NT2/D1 (cell line): Measurements from ENCODE around the gene LYPLA2.
"Not testable (repeated sequence)": the region's sequence is repeated elsewhere in the genome, so short reads cannot be mapped to it uniquely, and the experiment has no call there.

ENCODE experiments used
- DNase-seq: peaks from one replicate; pipeline ENCODE4 v3.0.0-alpha.2; 2011; ENCODE audit warnings: low read depth, low spot score
- H3K27me3 ChIP-seq: 2 replicates; pipeline ENCODE4 v1.6.0; 2011; ENCODE audit warnings: mild to moderate bottlenecking; ENCODE audit not compliant: insufficient read length, insufficient read depth
- H3K36me3 ChIP-seq: 2 replicates; pipeline ENCODE4 v1.6.1; 2011; ENCODE audit warnings: mild to moderate bottlenecking, low read length, mixed read lengths; ENCODE audit not compliant: insufficient read depth, insufficient read length
- H3K4me1 ChIP-seq: 2 replicates; pipeline ENCODE4 v1.5.1; 2011; ENCODE audit not compliant: insufficient read depth, insufficient read length
- H3K4me3 ChIP-seq: 2 replicates; pipeline ENCODE4 v1.5.1; 2011; ENCODE audit warnings: low read depth; ENCODE audit not compliant: insufficient read length
- H3K9ac ChIP-seq: 2 replicates; pipeline ENCODE4 v1.6.0; 2011; ENCODE audit warnings: low read depth; ENCODE audit not compliant: insufficient read length
- H3K9me3 ChIP-seq: 2 replicates; pipeline ENCODE4 v1.5.1; 2011; ENCODE audit warnings: mild to moderate bottlenecking, low read length; ENCODE audit not compliant: insufficient read depth
- SUZ12 ChIP-seq: IDR thresholded peaks from 2 replicates; pipeline ENCODE4 v1.6.1; 2011; ENCODE audit not compliant: insufficient read length, insufficient read depth; ENCODE audit errors: extremely low read depth
- YY1 ChIP-seq: IDR thresholded peaks from 2 replicates; pipeline ENCODE4 v1.6.1; 2011; ENCODE audit not compliant: insufficient read length, insufficient read depth
- ZNF274 ChIP-seq: IDR thresholded peaks from 2 replicates; pipeline ENCODE4 v1.6.1; 2011; ENCODE audit warnings: mild to moderate bottlenecking, low read depth, low read length

LYPLA2 gene

GRCh38 chr1:23825762-23826522 lies 35.0 kb downstream of the LYPLA2 start:
- no peak for DNase-seq
- H3K27me3 ChIP-seq: no peaks in the 10 kb centered on the region
- TF ChIP-seq SUZ12 (no peak), ZNF274 (no peak), YY1 (no peak)
- H3K9me3 ChIP-seq: no peaks in the 10 kb centered on the region
- no peaks in the 10 kb centered on the region for H3K36me3 ChIP-seq
- peaks cover 2% of the 10 kb centered on the region for H3K4me1 ChIP-seq
- peak overlapping the region; percentile 97 for H3K4me3 ChIP-seq
- peak overlapping the region; percentile 32 for H3K9ac ChIP-seq

DNA sequence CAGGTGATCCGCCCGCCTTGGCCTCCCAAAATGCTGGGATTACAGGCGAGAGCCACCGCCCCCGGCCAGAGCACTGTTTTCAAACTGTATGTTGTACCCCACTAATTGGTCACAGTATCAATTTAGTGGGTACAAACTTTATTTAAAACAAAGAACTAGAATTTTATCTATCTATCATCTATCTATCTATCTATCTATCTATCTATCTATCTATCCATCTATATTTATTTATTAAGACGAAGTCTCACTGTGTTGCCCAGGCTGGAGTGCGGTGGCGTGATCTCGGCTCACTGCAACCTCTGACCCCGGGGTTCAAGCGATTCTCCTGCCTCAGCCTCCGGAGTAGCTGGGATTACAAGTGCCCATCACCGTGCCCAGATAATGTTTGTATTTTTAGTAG lies 35.6 kb downstream of the LYPLA2 start:
- not testable (repeated sequence) for H3K36me3 ChIP-seq, H3K9ac ChIP-seq, H3K4me3 ChIP-seq, H3K9me3 ChIP-seq, DNase-seq, H3K27me3 ChIP-seq, H3K4me1 ChIP-seq

- no peak overlapping the region for H3K4me3 ChIP-seq
- H3K36me3 ChIP-seq: no peaks in the 10 kb centered on the region
- H3K27me3 ChIP-seq: no peaks in the 10 kb centered on the region
- H3K9ac ChIP-seq: no peak overlapping the region
- no peak for TF ChIP-seq SUZ12
- TF ChIP-seq YY1: no peak
- no peak for TF ChIP-seq ZNF274
- H3K9me3 ChIP-seq: no peaks in the 10 kb centered on the region
- peaks cover 2% of the 10 kb centered on the region for H3K4me1 ChIP-seq
- no peak for DNase-seq
Measured at GRCh38 chr1:23827717-23828116, 36.8 kb downstream of the LYPLA2 start.

DNA sequence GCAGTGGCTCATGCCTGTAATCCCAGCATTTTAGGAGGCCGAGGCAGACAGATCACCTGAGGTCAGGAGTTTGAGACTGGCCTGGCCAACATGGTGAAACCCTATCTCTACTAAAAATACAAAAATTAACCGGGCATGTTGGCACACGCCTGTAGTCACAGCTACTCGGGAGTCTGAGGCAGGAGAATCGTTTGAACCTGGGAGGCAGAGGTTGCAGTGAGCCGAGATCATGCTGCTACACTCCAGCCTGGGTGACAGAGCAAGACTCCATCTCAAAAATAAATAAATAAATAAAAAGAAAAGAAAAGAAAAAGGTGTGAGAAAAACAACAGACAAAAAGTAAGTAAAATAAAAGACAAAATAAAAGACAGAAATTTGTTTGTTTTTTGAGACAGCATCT lies 43.2 kb downstream of the LYPLA2 start:
- not testable (repeated sequence) for H3K9ac ChIP-seq, H3K36me3 ChIP-seq, H3K4me3 ChIP-seq, DNase-seq, H3K4me1 ChIP-seq, H3K9me3 ChIP-seq
- peaks cover 23% of the 10 kb centered on the region for H3K27me3 ChIP-seq

DNA sequence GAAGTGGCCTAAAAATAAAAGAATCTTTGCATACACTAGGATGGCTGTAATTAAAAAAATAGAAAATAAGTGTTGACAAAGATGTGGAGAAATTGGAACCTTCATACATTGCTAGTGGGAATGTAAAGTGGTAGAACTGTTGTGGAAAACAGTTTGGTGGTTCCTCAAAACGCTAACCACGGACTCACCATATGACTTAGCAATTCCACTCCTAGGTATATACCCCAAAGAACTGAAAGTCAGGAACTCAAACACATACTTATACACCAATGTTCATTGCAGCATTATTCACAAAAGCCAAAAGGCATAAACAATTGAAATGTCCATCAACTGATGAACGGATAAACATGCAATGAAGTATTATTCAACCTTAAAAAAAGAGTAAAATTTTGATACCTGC lies 45.1 kb downstream of the LYPLA2 start:
- Histone ChIP-seq H3K4me3 (no peak overlapping the region), H3K9me3 (no peaks in the 10 kb centered on the region), H3K4me1 (no peaks in the 10 kb centered on the region), H3K36me3 (no peaks in the 10 kb centered on the region), H3K9ac (no peak overlapping the region), H3K27me3 (peaks cover 23% of the 10 kb centered on the region)
- DNase-seq: no peak
- TF ChIP-seq SUZ12: no peak
- no peak for TF ChIP-seq ZNF274
- TF ChIP-seq YY1: no peak

- no peak overlapping the region for H3K9ac ChIP-seq
Measured at GRCh38 chr1:23837908-23838307, 47.0 kb downstream of the LYPLA2 start.

GRCh38 chr1:23838401-23838866 lies 47.5 kb downstream of the LYPLA2 start:
- peak overlapping the region; percentile 5 for H3K4me3 ChIP-seq
- no peak overlapping the region for H3K9ac ChIP-seq
- H3K9me3 ChIP-seq: no peaks in the 10 kb centered on the region
- TF ChIP-seq YY1 (no peak), ZNF274 (no peak), SUZ12 (no peak)
- H3K4me1 ChIP-seq: no peaks in the 10 kb centered on the region
- DNase-seq: no peak
- H3K36me3 ChIP-seq: no peaks in the 10 kb centered on the region
- H3K27me3 ChIP-seq: peaks cover 23% of the 10 kb centered on the region

More at GRCh38 chr1:23837908-23838307, 47.0 kb downstream of the LYPLA2 start:
- Histone ChIP-seq H3K36me3 (no peaks in the 10 kb centered on the region), H3K4me1 (no peaks in the 10 kb centered on the region), H3K27me3 (peaks cover 23% of the 10 kb centered on the region), H3K4me3 (no peak overlapping the region), H3K9me3 (no peaks in the 10 kb centered on the region)
- TF ChIP-seq ZNF274 (no peak), YY1 (no peak), SUZ12 (no peak)
- DNase-seq: no peak
